ENCODE data around the gene ERBB2.
"Not testable (repeated sequence)": the region's sequence is repeated elsewhere in the genome, so short reads cannot be mapped to it uniquely, and the experiment has no call there.

The ERBB2 gene

DNA sequence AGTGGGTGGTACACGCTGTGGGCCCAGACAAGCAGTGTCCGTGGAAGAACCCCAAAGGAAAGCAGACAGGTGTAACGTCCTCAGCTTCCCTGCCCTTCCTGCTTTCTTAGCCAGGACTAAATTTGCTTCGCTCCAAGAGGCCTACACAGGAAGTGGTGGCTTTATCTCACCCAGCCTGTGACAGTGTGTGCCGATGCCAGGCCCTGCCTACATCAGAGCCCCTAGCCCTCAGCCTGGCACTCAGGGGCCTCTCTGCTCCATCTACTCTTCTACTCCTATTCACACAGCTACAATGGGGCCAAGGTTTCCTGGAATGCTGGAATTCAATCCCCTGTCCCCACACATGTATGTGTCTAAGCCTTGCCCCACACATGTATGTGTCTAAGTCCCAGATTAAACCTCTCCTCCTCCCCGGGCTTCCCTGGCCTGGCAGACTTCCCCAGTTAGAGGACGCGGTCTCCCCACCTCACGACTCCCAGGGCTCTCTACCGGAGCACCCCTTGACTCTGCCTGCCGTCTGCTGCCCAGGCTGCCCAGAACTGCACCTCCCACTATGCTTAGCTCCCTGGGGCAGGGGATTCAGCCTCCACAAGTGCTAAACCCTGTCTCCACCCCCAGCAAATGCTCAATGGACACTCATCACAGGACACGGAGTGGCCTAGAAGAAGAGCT, 20.2 kb upstream of the ERBB2 start:
- peak; percentile 51 to 62 for DNase-seq

DNA sequence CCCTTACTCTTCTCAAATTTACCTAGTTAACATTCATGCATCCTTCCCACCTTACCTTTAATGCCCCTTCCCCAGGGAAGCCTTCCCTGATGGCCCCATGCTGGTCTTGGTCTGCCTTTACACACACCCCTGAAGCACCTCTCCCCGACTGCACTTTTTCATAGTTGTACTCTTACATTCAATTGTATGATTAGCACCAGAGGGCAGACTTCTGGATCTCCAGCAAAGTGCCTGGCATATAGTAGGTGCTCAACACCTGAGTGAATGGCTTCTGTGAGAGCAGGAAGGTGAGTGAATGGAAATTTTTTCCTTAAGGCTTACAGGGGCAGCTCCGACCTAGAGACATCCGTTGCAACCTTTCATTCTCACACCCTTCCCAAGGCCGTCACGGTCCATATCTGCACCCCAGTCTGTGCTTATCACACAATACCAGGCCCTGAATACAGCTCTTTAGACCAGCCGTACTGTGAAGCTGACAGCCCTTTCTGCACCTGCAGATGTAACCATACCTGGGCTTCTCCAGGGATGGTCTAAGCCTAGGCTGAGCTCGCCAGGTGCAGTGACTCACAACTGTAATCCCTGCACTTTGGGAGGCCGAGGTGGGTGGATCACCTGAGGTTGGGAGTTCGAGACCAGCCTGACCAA, 16.4 kb upstream of the ERBB2 start:
- DNase-seq: no peak

DNA sequence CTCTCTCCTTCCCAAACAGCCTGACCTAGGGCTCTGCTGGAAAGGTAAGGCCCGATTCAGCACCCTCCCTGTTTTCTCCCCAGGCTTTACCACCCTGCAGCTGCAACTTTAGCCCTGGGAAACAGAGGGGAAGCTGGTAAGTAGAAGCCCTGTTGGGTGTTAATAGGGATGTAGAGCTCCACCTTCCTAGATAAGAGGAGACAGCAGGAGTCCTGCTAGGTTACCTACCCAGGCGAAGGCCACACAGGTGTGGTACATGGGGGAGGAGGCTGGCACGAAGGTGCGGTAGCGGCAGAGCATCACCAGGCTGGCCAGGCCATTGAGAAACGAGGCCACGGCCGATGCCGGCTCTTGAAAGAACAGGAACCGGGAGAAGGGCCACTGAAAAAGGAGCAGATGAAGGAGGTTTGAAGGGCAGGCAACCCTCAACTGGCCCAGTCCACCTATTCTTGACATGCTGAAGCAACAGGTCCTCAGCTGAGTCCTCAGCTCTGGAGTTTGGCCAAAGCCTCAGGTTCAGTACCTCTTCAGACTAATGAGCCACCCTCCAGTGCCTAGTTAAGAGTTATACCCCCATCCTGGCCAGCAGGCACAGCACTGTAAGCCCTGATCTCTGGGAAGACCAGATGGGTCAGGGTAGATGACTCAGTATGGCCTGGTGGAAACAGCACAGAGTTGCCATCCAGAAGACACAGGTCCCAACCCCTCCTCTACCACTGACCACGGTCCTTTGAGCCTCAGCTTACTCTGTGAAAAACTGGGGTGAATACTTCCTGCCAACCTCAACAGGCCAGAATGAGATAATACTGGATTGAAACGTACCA, 15.3 kb upstream of the ERBB2 start:
- no peak for DNase-seq

DNA sequence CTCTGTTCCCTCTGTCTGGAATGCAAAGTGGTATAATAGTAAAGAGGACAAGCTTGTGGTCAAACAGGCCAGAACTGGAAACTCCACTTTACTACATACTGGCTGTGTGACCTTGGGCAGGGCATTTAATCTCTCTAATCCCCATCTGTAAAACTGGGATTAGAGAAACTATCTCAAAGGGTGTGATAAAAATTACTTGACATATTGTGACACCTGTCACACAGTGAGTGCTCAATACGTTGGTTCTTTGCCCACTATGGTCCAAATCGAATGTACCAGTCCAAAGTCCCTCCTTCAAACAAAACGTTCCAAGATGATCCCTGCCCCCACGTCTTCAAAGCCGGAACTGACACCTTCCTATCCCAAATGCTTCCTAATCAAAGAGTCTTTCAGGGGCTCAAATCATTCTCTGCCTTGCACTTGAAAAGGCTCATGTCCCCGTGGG, 12.7 kb upstream of the ERBB2 start:
- DNase-seq: no peak

DNA sequence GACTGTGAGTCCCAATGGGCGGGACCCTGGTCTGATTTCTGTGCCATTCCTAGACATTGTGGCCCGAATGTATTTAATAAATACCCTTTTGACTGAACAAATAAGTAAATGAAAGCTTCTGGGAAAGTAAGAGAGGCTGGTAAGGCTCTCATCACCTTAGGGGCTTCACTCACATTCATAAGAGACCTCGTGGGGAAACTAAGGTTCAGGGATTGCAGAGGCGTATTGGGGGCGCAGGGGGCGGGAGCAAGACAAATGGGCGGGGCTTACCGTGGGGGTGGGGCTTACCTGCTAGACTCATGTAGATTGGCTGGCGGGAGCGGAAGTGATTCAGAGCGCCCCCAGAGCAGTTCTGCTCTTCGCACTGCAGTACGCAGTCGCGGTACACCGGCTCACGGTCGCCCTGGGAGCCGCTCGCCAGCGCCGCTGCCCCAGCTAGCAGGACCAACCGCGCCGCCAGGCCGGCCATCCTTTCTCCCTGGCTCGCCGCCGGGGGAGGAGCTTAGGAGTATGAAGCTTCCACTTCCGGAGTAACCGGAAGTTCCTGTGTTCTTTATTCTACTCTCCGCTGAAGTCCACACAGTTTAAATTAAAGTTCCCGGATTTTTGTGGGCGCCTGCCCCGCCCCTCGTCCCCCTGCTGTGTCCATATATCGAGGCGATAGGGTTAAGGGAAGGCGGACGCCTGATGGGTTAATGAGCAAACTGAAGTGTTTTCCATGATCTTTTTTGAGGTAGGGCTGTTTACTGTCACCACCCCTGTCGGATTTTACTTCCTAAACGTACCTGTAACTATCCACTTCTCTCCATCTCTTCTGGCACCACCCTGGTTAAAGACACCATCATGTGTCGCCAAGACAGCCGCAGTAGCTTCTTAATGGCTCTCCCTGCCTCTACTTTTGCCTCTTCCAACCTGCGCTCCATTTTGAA, 12.1 kb upstream of the ERBB2 start, which contains the start of gene PGAP3:
Gene PGAP3, minus strand, starts transcription at position 512 of the 929 bp plus-strand sequence. Its CDS starts 43 bp downstream, at position 469.
- DNase-seq: peak; percentile 86 to 87

DNA sequence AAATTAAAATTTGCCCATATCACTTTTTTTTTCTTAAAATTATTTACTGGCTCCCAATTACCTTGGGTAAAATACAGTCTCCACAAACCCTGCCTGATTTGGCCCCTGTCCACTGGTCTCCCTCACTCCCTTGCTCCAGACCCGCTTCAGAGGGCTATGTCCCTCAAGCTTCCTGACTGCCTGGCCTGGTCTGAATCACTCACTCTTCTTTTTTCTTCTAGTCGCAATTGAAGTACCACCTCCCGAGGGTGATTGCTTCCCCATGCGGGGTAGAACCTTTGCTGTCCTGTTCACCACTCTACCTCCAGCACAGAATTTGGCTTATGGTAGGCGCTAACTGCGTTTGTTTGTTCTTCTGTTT, 11.4 kb upstream of the ERBB2 start:
- no peak for DNase-seq

DNA sequence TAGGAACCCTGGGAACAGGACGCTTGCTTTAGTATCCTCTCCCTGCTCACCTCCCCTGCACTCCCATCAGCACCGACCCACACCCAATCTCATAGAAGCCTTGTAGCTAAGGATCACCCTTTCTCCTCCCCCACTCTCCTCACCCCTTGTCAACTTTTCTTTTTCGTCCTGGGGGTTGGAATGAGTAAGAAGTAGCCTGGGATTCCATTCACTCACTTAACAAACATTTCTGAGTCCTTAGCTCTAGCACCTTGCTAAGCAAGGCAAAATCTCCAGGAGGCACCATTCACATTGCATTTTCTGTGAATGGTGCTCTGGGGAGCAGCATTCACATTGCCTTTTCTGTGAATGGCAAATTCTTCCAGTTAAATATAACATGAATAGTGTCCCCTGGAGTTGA, 10.9 kb upstream of the ERBB2 start:
- no peak for DNase-seq

DNA sequence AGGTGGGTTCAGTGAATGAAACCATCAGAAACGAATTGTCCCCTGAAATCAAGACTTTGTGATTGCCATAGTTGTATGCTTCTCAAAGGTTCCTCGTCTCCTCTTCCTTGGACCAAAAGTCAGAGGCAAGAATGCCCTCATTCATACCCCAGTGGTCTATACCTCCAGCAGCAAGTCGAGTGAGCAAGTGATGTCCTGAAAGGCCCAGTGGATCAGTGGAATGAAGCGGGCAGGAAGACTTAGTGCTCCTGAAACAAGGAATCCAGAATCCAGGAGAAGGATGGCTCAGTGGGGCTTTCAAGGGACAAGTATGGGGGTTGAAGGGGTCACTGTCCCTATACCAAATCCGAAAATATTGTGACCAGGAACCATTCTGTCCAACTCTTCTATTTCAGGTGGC, 5.3 kb upstream of the ERBB2 start:
- DNase-seq: no peak

DNA sequence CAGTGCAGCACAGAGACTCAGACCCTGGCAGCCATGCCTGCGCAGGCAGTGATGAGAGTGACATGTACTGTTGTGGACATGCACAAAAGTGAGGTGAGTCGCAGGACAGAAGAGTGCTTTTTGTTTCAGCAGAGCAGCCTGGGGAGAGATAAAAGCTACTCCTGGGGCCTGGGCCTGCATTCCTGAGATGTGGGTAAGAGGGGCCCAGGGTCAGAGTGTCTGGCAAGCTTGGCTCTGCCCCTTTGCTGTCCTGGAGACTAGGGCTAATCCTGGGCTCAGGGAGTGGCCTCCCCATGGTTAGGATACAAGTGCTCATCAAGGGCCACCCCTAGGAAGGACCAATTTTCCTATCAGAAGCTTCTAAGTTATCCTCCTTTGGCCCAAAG, 4.8 kb upstream of the ERBB2 start:
- no peak for DNase-seq

DNA sequence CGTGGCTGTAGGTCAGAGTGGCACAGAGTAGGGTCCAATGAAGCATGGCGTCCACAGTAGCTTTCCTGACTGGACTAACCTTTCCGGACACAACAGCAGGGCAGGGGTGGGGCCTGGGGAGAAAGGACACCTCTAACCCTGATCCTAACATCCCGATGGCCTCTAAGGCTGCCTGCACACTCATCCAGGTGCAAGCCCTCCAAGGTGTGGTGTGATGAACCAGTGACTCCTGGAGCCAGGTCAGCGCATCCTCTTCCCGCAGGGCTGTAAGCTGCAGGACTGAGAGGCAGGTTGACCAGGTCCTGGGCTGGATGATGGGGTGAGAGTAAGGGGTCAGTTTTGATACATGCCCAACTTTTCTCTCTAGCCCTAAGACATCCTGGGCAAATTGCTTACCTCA, 3.1 kb upstream of the ERBB2 start:
- no peak for DNase-seq

DNA sequence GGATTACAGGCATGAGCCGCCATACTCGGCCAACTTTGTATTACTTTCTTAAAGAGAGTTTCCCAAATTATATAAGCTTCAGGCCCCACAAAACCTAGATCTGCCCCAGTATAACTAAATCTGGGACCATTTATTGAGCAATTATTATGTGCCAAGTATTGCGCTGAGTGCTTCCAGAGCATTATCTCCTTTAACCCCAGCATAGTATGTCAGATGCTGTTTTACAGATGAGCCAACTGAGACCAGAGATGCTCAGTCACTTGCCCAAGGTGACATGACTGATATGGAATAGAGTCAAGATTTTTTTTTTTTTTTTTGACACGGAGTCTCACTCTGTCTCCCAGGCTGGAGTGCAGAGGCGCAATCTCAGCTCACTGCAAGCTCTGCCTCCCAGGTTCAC, 1.9 kb upstream of the ERBB2 start:
- no peak for DNase-seq

DNA sequence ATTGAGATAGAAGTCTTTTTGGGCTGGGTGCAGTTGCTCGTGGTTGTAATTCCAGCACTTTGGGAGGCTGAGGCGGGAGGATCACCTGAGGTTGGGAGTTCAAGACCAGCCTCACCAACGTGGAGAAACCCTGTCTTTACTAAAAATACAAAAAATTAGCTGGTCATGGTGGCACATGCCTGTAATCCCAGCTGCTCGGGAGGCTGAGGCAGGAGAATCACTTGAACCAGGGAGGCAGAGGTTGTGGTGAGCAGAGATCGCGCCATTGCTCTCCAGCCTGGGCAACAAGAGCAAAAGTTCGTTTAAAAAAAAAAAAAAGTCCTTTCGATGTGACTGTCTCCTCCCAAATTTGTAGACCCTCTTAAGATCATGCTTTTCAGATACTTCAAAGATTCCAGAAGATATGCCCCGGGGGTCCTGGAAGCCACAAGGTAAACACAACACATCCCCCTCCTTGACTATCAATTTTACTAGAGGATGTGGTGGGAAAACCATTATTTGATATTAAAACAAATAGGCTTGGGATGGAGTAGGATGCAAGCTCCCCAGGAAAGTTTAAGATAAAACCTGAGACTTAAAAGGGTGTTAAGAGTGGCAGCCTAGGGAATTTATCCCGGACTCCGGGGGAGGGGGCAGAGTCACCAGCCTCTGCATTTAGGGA, 577 bp upstream of the ERBB2 start:
- DNase-seq: not testable (repeated sequence)

DNA sequence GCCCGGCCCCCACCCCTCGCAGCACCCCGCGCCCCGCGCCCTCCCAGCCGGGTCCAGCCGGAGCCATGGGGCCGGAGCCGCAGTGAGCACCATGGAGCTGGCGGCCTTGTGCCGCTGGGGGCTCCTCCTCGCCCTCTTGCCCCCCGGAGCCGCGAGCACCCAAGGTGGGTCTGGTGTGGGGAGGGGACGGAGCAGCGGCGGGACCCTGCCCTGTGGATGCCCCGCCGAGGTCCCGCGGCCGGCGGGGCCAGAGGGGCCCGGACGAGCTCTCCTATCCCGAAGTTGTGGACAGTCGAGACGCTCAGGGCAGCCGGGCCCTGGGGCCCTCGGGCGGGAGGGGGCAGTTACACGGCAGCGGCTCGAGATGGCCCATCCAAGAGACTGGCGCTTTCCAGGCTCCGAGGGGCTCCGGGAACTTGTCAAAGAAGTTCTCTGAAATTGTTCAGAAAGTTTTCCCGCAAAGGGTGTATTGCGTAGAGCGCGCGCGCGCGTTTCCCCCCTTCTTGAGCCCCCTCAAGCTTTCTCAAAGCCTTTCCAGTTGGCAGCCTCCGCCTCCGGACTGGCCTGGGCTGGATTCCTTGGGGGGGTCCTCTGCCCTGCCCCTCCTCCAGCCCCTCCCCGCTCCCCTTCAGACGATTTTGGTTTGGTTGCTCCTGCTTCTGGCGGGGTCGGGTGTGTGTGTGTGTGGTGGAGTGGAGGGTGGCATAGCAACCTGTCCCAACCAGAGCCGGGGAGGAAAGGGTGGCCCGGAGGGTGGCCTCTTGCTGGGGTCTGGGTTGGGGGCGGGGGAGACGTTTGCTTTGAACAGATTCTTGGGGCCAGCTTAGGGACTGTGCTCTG, 504 bp downstream of the ERBB2 start:
- DNase-seq: no peak

DNA sequence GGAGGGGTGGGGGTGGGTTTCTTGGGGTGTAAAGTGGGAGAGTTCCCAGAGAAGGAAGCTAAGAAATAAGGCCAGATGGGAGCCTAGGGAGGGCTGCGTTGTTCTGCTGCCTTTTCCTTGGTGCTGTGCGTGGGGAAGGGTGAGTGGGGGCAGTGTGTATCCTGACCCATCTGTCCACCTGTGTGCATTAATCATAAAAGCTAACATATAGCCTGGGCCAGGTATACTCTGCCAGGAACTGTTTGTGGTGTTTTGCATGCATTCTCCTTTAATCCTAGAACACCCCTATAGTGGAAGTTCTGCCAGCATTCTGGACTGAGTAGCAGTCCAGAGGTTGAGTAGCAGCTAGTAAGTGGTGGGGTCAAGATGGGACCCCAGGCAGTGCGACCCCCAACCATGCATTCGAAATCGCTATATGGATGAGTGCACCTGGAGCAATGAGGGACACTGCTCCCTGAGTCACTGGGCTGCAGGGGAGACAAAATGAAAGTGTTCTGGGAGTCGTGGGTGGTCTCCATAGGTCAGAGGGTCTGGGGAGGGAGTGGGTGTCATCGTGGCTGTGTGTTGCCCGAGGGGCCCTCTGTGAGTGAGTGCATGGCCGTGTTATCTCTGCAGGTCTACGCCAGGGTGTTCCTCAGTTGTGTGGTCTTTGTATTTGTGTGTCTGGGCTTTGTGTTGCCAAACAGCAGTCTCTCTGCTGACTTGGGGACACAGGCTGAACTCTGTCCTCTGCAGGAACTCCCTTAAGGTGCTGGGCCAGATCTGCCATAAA, 1.3 kb downstream of the ERBB2 start:
- DNase-seq: no peak

DNA sequence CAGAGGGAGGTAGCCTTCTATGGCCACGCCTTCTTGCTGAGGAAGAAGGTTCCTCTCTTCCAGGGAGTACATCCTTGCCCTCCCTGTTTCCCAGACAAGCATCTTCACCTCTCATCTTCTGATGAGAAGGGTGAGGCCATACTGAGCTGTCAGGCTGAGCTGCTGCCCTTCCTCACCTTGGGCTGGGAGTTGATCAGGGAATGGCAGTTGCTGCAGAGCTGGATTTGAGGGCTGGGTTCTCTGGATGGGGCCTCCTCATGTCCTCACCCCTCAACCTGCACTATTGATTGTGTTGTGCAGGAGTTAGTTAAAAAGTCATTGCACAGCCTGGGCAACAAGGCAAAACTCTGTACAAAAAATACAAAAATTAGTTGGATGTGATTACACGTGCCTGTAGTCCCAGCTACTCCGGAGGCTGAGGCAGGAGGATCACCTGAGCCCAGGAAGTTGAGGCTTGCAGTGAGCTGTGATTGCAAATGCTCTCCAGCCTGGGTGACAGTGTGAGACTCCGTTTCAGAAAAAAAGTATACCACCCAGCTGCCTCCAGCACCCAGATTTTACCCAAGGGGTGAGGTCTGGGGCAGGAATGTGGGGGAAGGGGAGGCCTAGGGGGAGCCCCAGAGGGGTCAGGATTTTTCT, 2.0 kb downstream of the ERBB2 start:
- DNase-seq: no peak

DNA sequence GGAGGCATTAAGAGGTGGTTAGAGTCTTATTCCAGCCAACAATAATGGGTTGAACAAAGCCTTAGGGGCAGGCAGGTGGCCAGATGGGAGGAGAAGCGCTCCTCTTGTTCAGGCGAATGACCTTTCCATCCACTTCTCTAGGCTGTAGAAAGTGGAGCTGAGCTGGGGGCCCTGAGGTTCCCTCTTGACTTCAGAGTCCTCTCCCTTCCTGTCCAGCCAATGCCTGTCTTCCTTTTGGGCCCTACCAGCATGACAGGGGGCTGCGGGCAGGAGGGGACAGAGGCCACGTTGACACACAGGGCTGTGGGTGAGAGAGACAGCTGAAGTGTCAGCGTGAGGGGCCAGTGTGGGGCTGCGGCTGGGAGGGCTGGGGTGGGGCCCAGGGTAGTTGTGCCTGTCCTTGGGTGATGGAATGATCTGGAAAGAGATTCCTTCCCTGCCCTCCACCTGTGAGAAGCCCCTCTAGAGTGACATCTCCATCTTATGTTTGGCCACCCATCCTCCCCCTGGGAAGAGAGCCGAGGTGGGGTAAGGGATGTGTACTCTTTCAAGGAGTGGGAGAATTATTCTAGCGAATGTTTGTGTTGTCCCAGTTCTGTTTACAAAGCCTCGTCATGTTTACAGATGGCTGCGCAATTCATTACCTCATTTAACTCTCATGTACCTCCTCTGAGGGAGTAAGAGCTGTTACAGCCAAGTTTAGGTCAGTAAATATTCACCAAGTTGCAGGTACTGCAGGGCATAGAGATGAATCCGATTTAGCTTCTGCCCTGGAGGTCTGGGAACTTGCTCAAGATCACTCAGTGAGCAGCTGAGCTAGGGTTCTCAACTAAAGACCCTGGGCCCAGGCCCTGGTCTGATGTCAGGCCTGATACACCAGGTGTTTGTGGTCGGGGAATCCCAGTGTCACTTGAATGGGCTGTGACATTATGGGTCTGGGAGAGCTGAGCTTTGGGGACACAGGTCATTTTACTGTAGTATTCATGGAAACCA, 3.3 kb downstream of the ERBB2 start:
- no peak for DNase-seq

DNA sequence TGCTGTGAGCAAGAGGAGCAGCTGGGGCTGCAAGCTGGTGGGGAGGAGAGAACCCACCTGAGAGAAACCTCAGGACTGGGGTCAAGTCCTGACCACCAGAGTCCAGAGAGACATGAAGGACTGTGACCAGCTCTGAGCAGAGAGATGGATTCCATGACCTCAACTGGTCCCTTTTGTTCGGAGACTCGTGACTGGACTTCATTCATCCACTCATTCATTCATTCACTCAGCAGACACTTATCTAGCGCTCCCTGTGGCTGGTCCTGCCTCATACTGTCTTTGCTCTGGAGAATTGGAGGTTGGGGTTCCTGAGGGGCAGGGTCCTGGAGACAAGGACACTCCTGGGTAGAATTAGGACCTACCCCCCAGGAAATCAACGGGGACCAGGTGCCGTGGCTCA, 4.0 kb downstream of the ERBB2 start:
- DNase-seq: no peak

DNA sequence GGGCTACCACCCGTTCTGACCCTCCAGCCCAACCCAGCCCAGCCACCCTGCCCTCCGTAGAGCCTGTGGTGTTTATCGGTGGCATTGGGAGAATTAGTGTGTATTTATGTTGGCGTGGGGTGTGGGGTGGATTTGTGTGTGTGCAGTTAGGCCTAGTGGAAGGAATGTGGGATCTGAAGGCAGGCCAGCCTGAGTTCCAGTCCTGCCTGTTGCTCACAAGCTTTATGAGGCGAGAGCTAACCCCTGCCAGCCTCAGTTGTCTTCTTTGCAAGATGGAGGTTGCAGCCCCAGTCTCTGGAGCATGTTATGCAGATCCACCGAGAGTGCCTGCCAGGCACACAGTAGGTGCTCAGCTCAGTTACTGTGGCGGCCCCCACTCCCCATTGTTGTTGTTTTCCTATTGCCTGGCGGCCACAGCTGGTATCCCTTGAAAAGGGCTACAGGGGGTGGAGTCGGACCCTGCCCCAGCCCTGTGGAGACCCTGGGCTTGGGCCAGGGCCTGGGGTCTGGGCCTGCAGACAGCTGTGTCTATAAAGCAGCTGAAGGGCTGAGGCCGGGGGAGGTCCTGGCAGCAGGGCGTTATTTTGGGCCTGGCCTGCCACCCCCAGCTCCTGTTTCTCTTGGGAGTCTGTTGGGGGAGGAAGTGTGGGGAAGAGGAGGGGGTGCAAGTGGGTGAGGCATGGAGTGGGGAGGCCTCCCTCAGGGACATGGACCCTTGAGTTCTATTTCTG, 5.1 kb downstream of the ERBB2 start:
- DNase-seq: no peak
